Fibroblast of villous mesenchyme (primary cell): Measurements from ENCODE around the gene CEP131. TPM values are rescaled to one million over a fixed set of nuclear protein-coding genes. Genes with fewer than 3 reads are reported as not detected.

Experiments
- DNase-seq: peaks from one replicate; pipeline ENCODE4 v3.0.0-alpha.2; 2010; ENCODE audit warnings: low read depth
- H3K4me3 ChIP-seq: 2 replicates; pipeline ENCODE4 v1.5.1; 2011; ENCODE audit warnings: low read depth, mild to moderate bottlenecking, low read length
- total RNA-seq: library from RNA; depleted of rRNA; stranded (reverse); fragments of >200 nt; gene quantifications from 2 replicates; pipeline ENCODE4 v1.2.3, GENCODE V29; 2012
- TF ChIP-seq, protein P1 (sequence below): IDR thresholded peaks from 2 replicates; pipeline ENCODE4 v1.5.1; 2012; ENCODE audit warnings: low read depth, mild to moderate bottlenecking, low read length; ENCODE audit not compliant: insufficient read depth

Gene CEP131
- total RNA-seq, 1 donor = 9.9 TPM

DNA sequence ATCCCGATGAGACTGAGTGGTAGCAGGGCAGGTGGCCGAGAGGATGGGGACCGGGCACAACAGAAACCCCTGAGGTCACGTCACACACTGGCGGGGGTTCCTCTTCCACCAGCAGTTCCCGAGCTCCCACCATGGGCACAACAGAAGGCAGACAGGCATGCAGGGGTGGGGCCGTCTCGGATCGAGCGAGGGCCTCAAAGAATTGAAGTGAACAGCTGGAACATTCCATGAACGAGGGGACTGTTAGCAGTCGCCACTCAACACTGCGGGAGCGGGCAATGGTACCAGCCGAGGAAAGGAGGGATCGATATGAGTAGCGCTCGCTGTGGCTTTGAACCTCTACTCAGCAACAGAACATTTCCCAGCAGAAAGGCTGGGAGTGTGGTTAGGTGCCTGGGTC lies 5.3 kb downstream of the CEP131 start:
- TF ChIP-seq, protein P1, sequence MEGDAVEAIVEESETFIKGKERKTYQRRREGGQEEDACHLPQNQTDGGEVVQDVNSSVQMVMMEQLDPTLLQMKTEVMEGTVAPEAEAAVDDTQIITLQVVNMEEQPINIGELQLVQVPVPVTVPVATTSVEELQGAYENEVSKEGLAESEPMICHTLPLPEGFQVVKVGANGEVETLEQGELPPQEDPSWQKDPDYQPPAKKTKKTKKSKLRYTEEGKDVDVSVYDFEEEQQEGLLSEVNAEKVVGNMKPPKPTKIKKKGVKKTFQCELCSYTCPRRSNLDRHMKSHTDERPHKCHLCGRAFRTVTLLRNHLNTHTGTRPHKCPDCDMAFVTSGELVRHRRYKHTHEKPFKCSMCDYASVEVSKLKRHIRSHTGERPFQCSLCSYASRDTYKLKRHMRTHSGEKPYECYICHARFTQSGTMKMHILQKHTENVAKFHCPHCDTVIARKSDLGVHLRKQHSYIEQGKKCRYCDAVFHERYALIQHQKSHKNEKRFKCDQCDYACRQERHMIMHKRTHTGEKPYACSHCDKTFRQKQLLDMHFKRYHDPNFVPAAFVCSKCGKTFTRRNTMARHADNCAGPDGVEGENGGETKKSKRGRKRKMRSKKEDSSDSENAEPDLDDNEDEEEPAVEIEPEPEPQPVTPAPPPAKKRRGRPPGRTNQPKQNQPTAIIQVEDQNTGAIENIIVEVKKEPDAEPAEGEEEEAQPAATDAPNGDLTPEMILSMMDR = no peak
- no peak for DNase-seq
- H3K4me3 ChIP-seq = no peak overlapping the region

DNA sequence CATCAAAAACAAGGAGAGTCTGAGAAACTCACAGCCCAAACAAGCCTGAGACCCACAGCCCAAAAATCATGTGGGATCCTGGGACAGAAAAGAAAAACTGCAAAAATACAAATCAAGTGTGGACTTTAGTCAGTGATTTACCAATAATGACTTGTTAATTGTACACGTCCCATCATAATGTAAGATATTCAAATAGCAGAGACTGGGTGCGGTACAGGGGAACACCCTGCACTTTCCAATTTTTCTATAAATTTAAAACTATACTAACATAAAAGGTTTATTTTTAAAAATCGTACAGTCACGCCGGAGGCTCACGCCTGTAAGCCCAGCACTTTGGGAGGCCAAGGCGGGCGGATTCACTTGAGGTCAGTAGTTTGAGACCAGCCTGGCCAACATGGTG lies 8.8 kb downstream of the CEP131 start:
- TF ChIP-seq, protein P1 = no peak
- no peak for DNase-seq
- H3K4me3 ChIP-seq = no peak overlapping the region

DNA sequence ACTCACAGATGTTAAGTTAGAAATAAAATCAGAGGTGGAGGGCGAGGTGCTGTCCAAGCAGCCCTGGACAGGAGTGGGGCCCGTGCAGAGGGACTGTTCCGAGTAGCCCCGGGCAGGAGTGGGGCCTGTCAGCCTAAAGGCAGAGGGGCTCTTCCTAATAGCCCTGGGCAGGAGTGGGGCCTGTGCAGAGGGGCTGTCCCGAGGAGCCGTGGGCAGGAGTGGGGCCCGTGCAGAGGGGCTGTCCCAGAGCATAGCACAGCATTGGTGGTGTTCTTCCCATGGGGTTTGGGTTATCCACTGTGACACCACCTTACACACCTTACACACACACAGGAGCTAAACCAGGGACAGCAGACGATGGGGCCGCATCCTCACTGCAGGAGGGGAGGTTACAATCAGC lies 10.4 kb downstream of the CEP131 start:
- no peak overlapping the region for H3K4me3 ChIP-seq
- TF ChIP-seq, protein P1 = no peak
- DNase-seq = no peak

DNA sequence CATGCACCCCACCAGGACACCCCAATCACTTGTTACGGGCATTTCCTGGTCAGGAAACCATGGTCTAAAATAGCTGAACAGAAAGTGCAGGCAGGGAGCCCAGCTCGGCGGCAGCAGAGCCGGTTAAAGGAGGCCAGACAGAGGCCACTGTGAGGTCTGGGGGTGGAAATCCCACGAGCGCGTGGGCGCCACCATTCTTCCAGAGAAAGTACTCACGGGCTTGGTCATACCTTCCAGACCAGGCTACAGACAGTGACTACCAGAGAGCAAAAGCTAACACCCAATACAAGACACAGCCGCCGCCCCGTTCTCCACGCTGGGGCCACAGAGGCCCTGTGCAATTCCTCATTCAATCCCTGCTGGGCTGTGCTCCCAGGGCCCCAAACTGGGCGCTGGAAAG lies 11.9 kb downstream of the CEP131 start:
- TF ChIP-seq, protein P1 = no peak
- H3K4me3 ChIP-seq = no peak overlapping the region
- no peak for DNase-seq

DNA sequence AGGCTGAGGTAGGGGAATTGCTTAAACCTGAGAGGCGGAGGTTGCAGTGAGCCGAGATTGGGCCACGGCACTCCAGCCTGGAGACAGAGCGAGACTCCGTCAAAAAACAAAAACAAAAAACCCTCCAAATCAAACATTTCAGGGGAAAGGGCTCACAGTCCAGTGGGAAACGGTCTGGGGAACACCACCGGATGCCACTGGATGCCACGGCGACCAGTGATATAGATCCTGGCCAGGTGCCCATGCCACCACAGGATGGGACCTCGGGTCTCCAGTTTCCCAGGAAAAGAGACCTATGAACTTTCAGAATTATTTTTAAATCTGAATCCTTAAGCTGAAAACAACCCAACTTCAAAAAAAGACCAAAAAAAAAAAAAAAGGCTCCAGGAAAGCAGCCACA lies 12.3 kb downstream of the CEP131 start:
- no peak for DNase-seq

DNA sequence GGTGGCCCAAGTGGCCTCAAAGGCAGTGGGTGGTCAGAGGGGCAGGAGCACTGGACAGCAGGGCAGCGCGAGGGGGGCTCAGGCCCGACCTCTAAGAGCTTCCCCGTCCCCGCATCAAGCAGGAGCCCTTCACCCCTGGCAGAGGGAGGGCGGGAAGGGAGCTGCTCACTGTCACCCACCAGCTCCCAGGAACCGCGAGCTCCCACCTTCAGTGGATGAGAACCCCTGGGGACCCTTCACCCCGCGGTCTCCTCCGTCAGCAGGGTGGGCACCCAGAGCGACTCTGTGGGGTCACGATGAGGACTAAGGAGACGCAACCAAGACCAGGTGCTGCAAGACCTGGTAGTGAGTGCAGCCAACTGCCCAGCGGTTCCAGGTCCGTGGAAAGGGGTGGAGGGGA lies 13.6 kb downstream of the CEP131 start:
- DNase-seq = no peak
- TF ChIP-seq, protein P1 = no peak
- no peak overlapping the region for H3K4me3 ChIP-seq

More for the DNA sequence above, 12.3 kb downstream of the CEP131 start:
- TF ChIP-seq, protein P1 = no peak
- no peak overlapping the region for H3K4me3 ChIP-seq

DNA sequence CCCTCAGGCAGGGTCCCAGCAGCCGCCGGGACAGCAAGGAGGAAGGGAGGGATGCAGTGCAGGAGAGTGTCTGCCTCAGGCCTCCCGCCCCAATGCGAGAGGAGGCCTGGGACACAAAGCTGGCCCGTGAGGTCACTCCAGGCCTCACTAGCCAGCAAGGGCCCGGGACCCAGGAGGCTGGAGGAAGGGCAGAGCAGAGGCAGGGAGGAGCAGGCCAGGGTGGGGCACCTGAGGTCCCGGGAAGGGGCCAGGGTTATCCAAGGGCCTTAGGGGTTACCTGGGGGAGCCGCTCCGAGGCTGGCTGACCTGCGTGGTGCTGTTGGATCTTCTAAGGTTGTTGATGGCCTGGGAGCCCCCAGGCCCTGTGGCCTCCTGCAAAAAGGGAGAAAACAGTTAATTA lies 14.1 kb downstream of the CEP131 start:
- TF ChIP-seq, protein P1 = no peak
- H3K4me3 ChIP-seq = no peak overlapping the region
- no peak for DNase-seq
